SIG-M5 (cell line): ENCODE measurements around the gene FAM53A.
A peak's percentile ranks its signal among the peaks of the same experiment; 100 is the strongest.

Source experiments
- DNase-seq: peaks from one replicate; lab custom pipeline; 2025; lab: John Stamatoyannopoulos, UW

FAM53A gene

GRCh38 chr4:1683736-1684505 lies at the start of gene FAM53A:
FAM53A (minus strand) TSS chr4:1684313; CDS start chr4:1668741, 15,572 bp downstream.
- DNase-seq: no peak

- no peak for DNase-seq
Measured at GRCh38 chr4:1732911-1733310, 48.8 kb upstream of the FAM53A start.

DNA sequence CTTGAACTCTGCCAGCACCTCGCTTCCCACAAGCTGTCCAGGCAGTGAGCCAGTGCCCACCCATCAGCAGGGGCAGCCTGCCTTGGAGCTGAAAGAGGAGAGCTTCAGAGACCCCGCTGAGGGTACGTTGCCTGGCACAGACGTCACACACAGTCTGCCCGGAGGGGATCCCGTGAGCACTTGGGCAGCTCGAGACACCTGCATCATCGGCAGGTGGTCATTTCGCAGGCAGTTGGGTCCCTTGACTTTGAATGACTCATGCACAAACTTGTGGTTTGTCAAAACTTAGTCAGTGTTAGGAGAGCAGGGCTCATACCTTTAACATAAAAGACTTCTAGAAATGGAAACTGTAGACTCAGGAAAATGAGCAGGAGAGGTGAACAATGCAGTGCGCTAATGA lies 47.1 kb upstream of the FAM53A start:
- DNase-seq: no peak

- no peak for DNase-seq
Measured at GRCh38 chr4:1730532-1731135, 46.5 kb upstream of the FAM53A start.

- DNase-seq: no peak
Measured at GRCh38 chr4:1728061-1728980, 44.2 kb upstream of the FAM53A start.

DNA sequence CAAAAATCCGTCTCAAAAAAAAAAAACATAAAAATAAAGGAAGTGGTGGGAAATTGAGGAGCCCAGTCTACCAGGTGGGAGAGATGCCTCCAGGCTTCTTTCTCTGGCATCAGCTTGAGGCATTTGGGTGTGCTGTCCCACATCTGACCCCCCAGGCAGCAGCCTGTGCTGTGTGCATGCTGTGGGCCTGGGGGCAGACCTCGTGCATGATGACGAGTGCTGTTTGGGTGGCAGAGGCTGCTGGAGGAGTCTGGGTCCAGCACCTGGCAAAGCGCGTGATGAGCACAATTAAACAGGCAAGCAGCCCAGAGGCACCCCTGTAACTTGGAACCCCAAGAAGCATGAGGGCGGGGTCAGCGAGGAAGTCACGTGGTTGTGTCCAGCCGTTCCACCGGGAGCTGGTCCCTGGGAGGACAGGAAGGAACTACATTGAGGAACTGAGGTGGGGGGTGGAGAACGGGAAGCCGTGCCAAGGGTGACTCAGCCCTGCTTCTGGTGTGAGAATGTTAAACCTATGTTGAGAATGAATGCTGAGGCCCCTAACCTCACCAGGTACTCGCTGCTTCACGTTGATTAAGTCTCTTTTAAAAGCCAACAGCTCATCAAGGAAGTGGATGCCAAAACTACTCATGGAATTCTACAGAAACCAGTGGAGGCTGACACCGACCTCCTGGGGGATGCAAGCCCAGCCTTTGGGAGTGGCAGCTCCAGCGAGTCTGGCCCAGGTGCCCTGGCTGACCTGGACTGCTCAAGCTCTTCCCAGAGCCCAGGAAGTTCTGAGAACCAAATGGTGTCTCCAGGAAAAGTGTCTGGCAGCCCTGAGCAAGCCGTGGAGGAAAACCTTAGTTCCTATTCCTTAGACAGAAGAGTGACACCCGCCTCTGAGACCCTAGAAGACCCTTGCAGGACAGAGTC lies 43.3 kb upstream of the FAM53A start:
- DNase-seq: no peak

DNA sequence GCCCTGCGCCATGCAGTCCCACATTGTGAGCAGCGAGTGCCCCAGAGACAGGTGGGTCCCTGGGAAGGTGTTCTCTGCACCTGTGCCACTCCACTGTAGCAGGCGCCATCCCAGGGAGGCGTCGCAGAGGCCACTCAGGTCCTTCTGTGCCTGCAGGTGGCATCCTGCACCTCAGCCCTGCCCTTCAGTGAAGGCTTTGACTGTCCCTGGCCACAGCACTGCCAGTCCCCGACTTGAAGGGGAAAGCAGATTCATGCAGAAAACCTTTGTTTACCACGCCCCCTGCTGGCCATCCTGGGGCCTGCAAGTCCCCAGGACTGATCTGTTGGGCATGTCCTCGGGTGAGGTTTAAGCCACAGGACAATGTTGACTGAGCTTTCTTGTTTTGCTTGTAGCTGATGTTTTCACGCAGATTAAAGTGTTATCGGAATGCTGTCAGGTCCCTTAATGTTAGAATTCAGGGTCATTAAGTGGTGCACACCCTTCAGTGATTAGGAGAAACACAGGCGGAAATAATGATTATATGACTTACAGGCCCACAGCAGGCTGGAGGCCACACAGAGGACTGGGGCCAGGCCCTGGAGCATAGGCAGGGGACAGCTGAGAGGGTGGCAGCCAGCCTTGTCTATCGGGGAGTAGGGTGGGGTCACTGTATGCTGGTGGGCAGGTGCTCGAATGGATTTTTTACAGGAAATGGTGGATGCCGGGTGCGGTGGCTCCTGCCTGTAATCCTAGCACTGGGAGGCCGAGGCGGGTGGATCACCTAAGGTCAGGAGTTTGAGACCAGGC lies 42.2 kb upstream of the FAM53A start:
- DNase-seq: no peak

DNA sequence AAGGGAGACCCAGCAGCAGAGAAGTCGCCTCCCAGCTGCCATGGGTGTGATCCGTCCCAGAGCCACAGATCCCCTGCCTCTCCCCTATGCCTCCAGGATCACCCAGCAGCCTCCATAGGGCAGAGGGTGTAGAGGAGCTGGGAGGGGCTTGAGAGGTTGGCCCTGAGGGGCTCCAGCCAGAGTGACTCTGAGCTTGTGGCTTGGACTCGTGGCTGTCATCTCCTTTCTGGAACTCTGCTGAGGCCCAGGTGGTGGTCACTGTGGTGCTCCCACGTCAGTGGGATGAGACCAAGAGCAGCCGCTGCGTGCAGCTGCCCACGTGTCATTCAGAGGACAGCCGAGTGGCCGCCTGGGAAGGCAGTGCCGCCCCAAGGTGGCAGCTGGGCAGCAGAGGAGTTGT lies 41.4 kb upstream of the FAM53A start:
- no peak for DNase-seq

DNA sequence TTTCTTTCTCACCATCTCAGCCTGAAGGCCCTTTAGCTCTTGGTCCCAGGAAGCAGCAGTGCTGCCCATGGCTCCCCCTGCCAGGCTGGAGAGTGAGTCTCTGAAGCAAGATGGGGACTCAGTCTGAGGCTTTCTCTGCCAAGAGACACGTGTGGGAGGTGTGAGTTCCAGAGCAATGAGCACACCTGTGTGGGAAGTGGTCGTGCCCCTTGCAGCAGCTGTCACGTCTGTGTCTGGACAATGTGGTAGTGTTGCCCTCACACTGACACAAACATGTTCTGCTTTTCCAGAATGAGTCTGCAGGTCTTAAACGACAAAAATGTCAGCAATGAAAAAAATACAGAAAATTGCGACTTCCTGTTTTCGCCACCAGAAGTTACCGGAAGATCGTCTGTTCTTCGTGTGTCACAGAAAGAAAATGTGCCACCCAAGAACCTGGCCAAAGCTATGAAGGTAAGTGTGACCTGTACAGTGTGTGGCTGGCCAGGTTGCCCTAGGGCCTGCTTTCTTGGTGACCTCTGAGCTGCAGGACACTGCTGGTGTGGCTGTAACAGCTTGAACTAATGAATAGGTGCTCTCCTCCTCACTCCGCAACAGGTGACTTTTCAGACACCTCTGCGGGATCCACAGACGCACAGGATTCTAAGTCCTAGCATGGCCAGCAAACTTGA lies 39.2 kb upstream of the FAM53A start:
- DNase-seq: peak; percentile 45

DNA sequence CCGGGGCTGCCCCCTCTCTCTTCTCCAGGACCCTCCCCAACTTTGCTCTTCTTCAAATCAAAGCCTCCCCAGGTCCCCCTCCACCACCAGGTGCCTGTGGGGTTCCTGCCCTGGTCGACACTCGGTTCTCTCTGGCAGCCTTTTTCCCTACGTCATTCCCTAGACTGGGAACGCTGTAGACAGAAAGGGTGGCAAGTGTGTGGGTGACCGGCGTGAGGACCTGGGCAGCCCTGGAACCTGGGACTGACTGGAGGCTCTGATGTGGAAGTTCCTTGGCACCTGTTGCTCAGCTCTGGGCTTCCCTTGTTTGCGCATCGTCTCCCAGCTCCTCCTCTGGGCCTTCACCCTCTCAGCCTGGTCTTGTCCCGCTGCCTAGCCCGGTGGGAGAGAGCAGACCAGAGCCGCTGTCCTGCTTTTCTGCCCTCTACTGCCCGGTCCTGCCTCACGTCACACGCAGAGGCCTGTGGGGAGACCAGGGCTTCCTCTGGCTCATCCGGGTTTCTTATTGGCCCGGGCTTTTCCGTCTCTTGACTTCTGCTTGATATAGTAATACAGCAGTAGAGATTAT lies 38.5 kb upstream of the FAM53A start:
- no peak for DNase-seq

GRCh38 chr4:1721666-1722550 lies 37.8 kb upstream of the FAM53A start:
- DNase-seq: no peak

DNA sequence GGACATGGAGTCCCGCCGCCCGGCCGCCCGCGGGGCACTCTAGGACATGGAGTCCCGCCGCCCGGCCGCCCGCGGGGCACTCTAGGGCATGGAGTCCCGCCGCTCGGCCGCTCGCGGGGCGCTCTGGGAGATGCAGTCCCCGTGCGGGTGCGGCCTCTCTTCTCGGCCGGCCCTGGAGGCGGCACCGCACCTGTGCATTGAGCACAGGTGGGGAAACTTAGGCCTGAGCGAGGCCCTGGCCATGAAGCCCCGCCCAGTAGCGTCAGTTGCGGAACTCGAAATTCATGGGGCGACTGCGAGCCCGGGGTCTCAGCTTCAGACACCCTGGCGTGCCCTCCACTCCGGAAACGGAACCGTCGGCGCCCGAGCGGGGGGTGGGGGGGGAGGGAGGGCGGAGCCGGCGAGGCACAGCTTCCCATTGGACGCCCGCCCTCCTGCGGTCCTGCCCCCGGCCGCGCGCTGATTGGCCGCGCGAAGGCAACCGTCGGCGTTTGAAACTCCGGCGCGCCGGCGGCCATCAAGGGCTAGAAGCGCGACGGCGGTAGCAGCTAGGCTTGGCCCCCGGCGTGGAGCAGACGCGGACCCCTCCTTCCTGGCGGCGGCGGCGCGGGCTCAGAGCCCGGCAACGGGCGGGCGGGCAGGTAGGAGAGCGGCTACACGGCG lies 37.0 kb upstream of the FAM53A start, which contains the start of the genes TACC3 and TMEM129:
Gene TACC3, plus strand, starts transcription at position 519 of the 663 bp plus-strand sequence. CDS start 1,901 bp downstream, outside the sequence.
Gene TMEM129, minus strand, starts transcription at position 321 of the 663 bp plus-strand sequence. CDS start 486 bp downstream, outside the sequence.
- peak; percentile 53 for DNase-seq

GRCh38 chr4:1720163-1720983 lies 36.3 kb upstream of the FAM53A start:
- DNase-seq: no peak

DNA sequence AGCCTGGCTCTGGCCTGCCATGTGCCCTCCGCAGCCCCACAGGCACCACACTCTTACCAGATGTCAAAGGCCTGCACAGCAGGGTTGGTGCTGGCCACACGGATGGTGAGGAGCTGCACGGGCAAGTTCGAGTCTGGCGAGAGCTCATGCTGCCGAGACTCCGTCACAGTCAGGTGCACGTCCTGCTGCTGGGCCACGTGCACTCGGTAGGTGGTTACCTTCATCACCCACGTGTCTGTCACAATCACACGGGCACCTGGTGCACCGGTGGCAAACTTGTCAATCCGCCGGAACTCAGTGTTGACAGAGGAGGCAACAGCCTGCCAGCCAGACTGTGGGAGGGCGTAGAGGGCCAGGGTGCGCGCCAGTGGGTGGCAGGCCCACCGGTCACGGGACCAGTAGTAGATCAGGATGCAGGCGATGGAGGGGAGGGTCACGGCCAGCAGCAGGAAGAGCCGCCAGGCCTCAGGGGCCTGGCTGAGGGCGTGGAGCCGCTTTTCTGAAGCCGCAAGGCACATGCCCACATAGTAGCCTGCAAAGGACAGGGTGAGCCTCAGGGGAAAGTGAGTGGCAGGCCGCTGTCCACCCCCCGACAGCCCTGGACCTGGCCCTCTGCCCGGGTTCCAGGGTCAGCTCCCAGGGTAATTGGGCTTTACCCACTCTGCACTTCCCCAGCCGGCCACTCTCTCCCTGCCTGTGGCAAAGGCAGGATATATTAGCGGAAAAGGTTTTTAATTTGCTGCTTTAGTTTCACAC lies 34.2 kb upstream of the FAM53A start:
- no peak for DNase-seq

DNA sequence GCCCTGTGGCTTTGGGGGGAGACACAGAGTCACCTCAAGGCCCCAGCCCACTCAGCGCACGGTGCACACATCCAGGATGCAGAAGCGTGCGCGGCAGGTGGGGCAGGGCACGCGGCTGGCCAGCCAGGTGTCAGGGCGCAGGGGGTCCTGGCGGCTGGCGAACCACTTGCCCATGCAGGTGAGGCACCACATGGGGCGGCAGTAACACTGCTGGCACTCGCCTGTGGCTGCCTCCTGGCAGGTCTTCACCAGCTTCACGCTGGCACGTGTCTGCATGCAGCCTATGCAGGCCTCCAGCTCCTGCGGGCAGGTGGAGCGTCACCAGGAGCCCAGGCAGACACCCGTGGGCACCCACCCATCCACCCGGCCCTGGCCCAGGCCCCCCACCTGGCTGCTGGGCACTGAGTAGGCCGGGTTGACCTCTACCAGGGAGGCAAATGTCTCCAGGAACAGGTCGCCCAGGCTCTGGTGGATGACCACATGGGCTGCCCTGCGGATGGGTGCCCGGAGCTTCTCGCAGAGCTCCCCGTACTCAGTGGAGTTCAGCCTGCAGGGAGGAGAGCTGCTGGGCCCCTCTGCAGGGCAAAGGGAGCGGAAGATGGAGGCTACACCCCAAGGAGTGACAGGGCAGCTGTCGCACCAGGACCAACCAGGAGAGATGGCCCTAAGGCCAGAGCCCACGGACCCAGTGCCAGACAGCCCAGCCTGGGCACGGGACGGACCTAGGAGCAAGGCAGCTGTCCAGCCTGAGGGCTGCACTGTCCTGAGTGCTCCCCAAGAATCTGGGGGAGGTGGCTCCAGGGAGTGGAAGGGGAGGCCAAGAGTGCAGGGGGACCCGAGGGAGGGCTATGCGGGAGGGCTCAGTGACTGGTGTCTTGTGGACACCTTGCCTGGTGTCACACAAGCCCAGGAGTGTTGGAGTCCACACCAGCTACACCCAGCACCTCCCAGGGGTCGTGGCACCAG lies 33.3 kb upstream of the FAM53A start:
- DNase-seq: no peak
